ENCODE results near the gene SYDE1.

Gene SYDE1

DNA sequence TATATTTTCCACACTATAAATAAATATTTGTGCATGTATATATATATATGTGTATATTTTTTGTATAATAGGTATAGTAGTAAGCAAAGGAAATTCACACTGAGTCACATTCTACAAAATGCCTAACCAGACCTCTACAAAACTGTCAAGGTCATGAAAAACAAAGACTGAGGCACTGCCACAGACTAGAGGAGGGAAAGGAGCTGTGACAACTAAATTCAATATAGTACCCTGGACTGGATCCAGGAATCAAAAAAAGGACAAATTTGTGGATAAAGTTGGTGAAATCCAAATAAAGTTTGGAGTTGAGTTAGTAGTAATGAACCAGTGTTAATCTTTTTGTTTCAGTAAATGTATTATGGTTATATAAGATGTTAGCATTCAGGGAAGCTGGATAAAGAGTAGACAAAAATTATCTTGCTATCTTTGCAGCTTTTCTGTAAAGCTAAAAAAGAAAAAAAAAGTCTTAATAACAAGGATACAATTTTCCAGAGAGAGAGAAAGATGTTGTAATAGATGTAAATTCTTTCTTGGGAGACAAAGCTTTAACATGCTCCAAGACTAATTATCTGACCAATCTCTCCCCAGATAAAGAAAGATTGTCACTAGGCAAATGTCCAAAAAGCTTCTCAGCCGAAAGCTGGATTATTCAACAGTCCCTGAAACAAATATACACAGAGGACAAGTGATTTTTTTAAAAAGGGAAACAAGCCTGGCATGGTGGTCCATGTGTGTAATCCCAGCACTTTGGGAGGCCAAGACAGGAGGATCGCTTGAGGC is 19.1 kb downstream of the SYDE1 start:
- DNase-seq: no peak

DNA sequence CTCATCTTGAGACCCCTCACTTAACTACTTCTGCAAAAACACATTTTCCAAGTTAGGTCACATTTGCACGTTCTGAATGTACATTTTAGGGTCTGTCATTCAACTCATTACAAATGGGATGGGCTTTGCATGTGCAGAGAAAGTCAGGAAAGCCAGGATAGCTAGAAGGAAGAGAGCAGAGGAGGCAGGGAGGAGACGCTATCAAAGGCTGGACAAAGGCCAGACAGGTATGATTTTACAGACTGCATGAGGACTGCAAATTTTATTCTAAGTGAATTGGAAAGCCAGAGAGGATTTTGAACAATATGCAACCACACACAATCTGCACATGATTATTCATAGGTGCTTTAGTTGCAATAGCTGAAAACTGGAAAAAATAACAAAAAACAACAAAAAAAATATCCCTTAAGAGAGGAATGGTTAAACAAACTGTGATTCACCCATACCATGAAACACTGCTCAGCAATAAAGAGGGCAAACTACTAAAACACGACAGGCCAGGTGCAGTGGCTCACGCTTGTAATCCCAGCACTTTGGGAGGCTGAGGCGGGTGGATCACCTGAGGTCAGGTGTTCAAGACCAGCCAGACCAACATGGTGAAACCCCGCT is 21.1 kb downstream of the SYDE1 start:
- DNase-seq: no peak

DNA sequence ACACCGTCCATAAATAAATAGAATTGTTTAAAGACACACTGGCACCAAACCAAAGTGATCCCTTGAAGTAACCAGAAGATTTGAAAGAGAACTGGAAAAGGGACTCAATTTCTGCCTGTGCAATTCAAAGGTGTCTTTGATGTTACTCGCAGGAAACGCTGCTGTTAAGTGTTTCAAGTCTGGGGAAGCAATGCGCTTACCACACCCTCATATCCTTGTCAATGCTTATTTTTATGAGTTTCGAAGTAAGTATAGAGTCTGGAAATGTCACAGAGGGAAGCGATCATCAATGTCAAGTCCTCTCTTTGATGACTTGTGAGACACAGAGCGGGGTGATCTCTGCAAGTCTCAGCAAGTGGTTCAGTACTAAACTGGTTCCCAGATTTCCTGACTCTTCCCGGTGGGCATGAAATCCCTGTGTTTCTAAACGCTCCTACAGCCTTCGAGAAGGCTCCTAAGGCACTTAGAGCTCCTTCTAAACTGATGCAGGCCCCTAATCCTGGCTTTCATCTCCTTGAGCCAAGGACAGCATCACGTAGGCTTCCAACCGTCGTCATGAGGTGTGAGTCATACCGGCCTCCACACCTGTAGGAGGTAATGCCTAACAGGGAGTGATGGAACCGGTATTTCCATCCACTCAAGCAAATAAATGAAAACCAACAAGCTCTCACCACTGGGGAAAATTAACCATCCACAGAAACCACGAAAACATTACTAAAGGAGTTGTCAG is 22.8 kb downstream of the SYDE1 start:
- no peak for DNase-seq

DNA sequence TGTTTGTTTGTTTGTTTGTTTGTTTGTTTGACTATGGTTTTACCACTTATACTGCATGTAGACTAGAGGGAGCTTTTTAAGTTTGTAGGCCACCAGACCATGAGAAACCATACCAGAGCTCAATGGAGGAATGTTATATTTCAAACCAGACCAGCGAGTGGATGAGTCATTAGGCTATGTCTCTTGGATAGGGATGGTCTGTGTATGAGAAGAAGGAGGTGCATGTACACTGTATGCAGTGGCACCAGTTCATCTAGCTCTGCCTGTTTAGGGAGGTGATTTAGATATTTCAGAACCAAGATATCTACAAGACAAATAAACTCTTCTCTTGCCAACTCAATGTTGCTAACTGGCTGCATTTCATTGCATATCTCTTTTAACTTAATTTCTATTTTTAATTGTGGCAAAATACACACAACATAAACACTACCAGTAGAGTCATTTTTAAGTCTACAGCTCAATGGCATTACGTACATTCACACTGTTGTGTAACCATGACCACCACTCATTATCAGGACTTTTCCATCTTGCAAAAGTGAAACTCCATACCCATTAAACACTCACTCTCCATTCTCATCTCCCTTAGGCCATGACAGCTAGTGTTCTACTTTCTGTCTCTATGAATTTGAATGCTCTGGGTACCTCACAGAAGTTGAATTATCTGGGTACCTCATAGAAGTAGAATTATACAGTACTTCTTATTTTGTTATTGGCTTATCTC is 29.2 kb downstream of the SYDE1 start:
- DNase-seq: no peak

- no peak for DNase-seq
These were observed 30.6 kb downstream of the SYDE1 start for GRCh38 chr19:15137777-15138176.

DNA sequence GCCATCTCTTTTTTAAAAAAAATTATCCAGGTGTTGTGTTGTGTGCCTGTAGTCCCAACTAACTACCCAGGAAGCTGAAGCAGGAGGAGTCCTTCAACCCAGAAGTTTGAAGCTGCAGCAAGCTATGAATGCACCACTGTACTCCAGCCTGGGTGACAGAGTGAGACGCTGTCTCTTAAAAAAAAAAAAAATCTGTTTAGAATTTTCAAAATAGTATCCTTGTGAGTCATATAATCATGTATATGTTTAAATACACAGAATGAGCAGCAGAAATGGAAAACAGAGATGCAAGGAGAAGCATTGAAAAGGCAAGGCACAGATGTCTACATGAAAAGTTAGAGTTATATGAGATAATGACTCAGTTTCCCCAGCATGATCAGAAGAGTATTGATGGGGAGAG is 31.2 kb downstream of the SYDE1 start:
- DNase-seq: no peak

DNA sequence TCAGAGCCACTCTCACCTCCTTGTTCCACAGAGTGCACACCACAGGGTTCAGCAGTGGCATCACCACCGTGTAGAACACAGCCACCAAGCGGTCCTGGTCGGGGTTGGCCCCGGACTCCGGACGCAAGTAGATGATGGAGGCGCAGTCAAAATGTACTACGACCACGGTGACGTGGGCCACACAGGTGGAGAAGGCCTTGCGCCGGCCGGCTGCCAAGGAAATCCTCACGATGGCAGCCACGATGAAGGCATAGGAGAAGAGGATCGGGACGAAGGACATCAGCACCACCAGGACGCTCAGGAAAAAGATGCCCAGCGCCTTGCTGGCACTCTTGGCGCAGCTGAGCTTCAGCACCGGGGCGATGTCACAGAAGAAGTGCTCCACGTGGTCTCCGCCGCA is 33.9 kb downstream of the SYDE1 start:
- no peak for DNase-seq

GRCh38 chr19:15142313-15142712 is 35.1 kb downstream of the SYDE1 start:
- no peak for DNase-seq

GRCh38 chr19:15144046-15144646 is 36.9 kb downstream of the SYDE1 start:
- DNase-seq: no peak

DNA sequence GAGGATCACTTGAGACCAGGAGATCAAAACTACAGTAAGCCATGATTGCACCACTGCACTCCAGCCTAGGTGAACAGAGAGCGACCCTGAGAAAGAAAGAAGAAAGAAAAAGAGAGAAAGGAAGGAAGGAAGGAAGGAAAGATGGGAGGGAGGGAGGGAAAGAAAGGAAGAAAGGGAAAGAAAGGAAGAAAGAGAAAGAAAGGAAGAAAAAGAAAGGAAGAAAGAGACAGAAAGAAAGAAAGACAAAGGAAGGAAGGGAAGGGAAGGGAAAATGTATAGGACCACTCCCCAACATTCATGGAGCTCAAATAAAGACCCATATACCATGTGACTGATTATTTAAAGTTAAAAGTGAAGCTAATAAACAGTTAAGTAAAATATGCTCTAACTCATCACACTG is 39.9 kb downstream of the SYDE1 start:
- DNase-seq: no peak

DNA sequence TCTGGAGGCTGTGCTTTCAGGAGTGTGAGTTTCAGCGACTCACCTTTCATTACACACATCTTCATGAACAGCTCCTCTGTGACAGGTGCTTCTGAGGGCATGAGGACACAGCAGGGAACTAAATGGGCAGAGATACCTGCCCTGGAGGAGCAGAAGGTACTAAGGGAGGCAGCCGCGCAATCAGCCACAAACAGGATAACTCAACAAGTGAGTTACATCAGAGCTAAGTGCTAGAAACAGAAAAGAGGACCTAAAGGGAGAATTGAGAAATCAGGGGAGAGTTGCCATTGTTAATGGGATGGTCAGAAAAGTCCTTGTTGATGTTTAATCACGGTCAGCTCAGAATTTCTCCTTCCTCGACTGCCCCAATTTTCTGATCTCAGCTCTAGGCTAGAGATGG is 42.5 kb downstream of the SYDE1 start:
- no peak for DNase-seq

- no peak for DNase-seq
These were observed 46.9 kb downstream of the SYDE1 start for GRCh38 chr19:15154002-15154612.

- DNase-seq: no peak
These were observed 48.1 kb downstream of the SYDE1 start for GRCh38 chr19:15155296-15155695.

DNA sequence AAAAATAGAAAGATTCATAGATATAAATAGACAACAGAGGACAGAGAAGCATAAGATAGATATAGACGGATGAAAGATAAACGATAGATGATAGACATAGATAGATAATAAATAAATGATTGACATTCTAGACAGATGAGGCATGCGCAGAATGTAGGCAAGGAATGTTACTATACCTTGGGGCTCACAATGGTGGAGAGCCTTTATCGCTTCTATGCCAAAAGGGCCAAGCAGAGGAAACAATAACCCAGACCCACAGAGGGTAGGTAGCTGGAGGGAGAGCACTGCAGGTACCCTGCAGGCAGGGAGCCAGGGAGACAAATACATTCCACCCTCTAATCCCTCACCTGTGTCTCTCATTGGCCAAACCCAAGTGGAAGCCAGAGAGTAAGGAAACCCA is 49.2 kb downstream of the SYDE1 start:
- DNase-seq: no peak

GRCh38 chr19:15159251-15159650 is 52.0 kb downstream of the SYDE1 start:
- DNase-seq: no peak

GRCh38 chr19:15161028-15161984 is 54.1 kb downstream of the SYDE1 start:
- DNase-seq: peak; percentile 60
